ENCODE measurements around the gene PGM1. TPM values are rescaled to one million over a fixed set of nuclear protein-coding genes. Genes with fewer than 3 reads are reported as not detected.
A peak's percentile ranks its signal among the peaks of the same experiment; 100 is the strongest.

The PGM1 gene
- total and polyA plus RNA-seq, 2 of the 13 experiments (the other 11 are each of a cell fraction or from before 2014, with no cell fraction given), result 51.6 to 105 TPM

DNA sequence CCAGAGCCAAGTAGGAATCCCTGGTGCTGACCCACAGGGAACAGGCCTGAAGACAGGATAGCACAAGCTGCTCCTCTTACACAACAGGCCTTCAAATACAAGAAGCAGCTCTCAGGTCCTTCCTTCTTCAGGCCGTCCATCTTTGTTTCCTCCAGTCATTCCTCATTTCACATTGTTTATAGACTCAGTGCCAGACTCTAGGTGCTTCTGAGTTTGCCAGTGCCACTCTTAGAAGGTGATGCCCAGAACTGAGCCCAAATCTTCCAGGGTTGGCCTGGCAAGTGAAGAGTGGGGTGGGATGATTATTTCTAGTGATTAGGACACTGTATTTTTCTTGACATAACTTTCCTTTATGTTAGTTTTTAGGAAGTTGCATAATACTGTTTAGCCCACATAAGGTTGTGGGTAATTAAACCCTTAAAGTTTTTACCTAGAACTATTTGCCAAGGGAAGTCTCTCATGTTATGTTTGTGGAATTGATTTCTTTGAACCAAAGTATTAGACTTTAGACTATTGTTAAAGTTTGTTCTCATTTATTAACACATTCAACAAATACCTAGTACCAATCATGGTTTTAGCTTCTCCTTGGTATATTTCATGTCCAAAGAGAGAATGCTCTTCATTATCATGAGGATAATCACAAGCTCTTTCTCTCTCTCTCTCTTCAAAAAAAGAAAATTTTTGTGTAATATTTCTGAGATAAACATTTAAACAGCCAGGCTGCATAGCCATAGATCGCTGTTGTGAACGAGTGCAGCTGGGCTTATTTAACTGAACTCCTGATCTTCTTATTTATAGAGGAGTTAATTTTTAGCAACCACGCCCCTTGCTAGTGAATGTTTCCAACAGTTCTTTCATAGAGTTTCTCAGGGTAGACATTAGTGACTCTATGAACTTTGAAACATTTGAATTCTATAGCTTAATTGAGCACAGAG is 47.7 kb downstream of the PGM1 start (continued):
- TF ChIP-seq ZNF761 (CRISPR knock-in tag; conservative IDR thresholded peaks at IDR 0.05) (no peak), KLF12 (CRISPR knock-in tag; IDR thresholded peaks at IDR 0.05; ENCODE audit: borderline replicate concordance) (no peak), ZNF326 (CRISPR knock-in tag; IDR thresholded peaks at IDR 0.05; ENCODE audit: borderline replicate concordance) (no peak), JUN (CRISPR knock-in tag; IDR thresholded peaks at IDR 0.05) (no peak), HES4 (CRISPR knock-in tag; IDR thresholded peaks at IDR 0.05; ENCODE audit: borderline replicate concordance) (no peak), ZNF337 (CRISPR knock-in tag; IDR thresholded peaks at IDR 0.05; ENCODE audit: borderline replicate concordance, low read depth) (no peak), ZNF703 (CRISPR knock-in tag; IDR thresholded peaks at IDR 0.05; ENCODE audit: borderline replicate concordance) (no peak), MLLT10 (CRISPR knock-in tag; IDR thresholded peaks at IDR 0.05) (no peak), GTF3A (CRISPR knock-in tag; conservative IDR thresholded peaks at IDR 0.05) (no peak), ZNF329 (CRISPR knock-in tag; IDR thresholded peaks at IDR 0.05; ENCODE audit: low read depth) (no peak), MAFG (CRISPR knock-in tag; IDR thresholded peaks at IDR 0.05) (no peak), PRPF4 (IDR thresholded peaks at IDR 0.05; ENCODE audit: low read depth, low read length, poor library complexity, severe bottlenecking) (no peak), HMG20B (CRISPR knock-in tag; conservative IDR thresholded peaks at IDR 0.05) (0 out of 2 replicates have a peak, but pooled peaks have one; percentile 7), ZSCAN30 (CRISPR knock-in tag; IDR thresholded peaks at IDR 0.05) (no peak), ZNF34 (CRISPR knock-in tag; IDR thresholded peaks at IDR 0.05; ENCODE audit: borderline replicate concordance) (no peak), FIP1L1 (IDR thresholded peaks at IDR 0.05; ENCODE audit: borderline replicate concordance, insufficient read depth, low read depth, low read length) (no peak), ZNF891 (CRISPR knock-in tag; IDR thresholded peaks at IDR 0.05) (no peak)
- TF ChIP-seq, protein P1, sequence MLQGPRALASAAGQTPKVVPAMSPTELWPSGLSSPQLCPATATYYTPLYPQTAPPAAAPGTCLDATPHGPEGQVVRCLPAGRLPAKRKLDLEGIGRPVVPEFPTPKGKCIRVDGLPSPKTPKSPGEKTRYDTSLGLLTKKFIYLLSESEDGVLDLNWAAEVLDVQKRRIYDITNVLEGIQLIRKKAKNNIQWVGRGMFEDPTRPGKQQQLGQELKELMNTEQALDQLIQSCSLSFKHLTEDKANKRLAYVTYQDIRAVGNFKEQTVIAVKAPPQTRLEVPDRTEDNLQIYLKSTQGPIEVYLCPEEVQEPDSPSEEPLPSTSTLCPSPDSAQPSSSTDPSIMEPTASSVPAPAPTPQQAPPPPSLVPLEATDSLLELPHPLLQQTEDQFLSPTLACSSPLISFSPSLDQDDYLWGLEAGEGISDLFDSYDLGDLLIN (CRISPR knock-in tag; IDR thresholded peaks at IDR 0.05; ENCODE audit: borderline replicate concordance), result no peak
- TF ChIP-seq, protein P2, sequence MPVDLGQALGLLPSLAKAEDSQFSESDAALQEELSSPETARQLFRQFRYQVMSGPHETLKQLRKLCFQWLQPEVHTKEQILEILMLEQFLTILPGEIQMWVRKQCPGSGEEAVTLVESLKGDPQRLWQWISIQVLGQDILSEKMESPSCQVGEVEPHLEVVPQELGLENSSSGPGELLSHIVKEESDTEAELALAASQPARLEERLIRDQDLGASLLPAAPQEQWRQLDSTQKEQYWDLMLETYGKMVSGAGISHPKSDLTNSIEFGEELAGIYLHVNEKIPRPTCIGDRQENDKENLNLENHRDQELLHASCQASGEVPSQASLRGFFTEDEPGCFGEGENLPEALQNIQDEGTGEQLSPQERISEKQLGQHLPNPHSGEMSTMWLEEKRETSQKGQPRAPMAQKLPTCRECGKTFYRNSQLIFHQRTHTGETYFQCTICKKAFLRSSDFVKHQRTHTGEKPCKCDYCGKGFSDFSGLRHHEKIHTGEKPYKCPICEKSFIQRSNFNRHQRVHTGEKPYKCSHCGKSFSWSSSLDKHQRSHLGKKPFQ (CRISPR knock-in tag; IDR thresholded peaks at IDR 0.05; ENCODE audit: insufficient replicate concordance), result peak; percentile 20
- TF ChIP-seq, protein P3, sequence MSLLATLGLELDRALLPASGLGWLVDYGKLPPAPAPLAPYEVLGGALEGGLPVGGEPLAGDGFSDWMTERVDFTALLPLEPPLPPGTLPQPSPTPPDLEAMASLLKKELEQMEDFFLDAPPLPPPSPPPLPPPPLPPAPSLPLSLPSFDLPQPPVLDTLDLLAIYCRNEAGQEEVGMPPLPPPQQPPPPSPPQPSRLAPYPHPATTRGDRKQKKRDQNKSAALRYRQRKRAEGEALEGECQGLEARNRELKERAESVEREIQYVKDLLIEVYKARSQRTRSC (CRISPR knock-in tag; IDR thresholded peaks at IDR 0.05; ENCODE audit: low read depth), result no peak
- TF ChIP-seq, protein P4, sequence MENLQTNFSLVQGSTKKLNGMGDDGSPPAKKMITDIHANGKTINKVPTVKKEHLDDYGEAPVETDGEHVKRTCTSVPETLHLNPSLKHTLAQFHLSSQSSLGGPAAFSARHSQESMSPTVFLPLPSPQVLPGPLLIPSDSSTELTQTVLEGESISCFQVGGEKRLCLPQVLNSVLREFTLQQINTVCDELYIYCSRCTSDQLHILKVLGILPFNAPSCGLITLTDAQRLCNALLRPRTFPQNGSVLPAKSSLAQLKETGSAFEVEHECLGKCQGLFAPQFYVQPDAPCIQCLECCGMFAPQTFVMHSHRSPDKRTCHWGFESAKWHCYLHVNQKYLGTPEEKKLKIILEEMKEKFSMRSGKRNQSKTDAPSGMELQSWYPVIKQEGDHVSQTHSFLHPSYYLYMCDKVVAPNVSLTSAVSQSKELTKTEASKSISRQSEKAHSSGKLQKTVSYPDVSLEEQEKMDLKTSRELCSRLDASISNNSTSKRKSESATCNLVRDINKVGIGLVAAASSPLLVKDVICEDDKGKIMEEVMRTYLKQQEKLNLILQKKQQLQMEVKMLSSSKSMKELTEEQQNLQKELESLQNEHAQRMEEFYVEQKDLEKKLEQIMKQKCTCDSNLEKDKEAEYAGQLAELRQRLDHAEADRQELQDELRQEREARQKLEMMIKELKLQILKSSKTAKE (CRISPR knock-in tag; IDR thresholded peaks at IDR 0.05; ENCODE audit: borderline replicate concordance), result peak; percentile 13; the same call in 1 of the 2 replicates
- TF ChIP-seq, protein P5, sequence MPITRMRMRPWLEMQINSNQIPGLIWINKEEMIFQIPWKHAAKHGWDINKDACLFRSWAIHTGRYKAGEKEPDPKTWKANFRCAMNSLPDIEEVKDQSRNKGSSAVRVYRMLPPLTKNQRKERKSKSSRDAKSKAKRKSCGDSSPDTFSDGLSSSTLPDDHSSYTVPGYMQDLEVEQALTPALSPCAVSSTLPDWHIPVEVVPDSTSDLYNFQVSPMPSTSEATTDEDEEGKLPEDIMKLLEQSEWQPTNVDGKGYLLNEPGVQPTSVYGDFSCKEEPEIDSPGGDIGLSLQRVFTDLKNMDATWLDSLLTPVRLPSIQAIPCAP (CRISPR knock-in tag; IDR thresholded peaks at IDR 0.05; ENCODE audit: low read depth), result no peak

Measured in HepG2 (cell line).